SK-N-SH treated with all-trans-retinoic acid at 6 μM for 48 hours (cell line): Measurements from ENCODE around the gene NXPH2.

ENCODE experiments used
- ATAC-seq: fragments of 200-7000 bp; cut with Tn5 transposase; 3 replicates; pipeline ENCODE4 v1.9.1; 2020; ENCODE audit warnings: mild to moderate bottlenecking, moderate library complexity
- ARNTL ChIP-seq: fragments of 450-650 bp; formaldehyde crosslinking; IDR thresholded peaks from 2 replicates; pipeline ENCODE4 v1.5.0; 2020; ENCODE audit warnings: low read depth, mild to moderate bottlenecking, moderate library complexity, borderline replicate concordance
- BACH2 ChIP-seq: fragments of 250-450 bp; sonication (Bioruptor Pico); IDR thresholded peaks from 2 replicates; pipeline ENCODE4 v1.9.0; 2021; ENCODE audit warnings: mild to moderate bottlenecking, borderline replicate concordance
- CSDC2 ChIP-seq: fragments of 250-450 bp; sonication (Bioruptor Pico); IDR thresholded peaks from 2 replicates; pipeline ENCODE4 v1.5.0; 2020; ENCODE audit warnings: mild to moderate bottlenecking, moderate library complexity
- ESRRG ChIP-seq: fragments of 250-450 bp; sonication (Bioruptor Pico); IDR thresholded peaks from 2 replicates; pipeline ENCODE4 v1.6.1; 2021; ENCODE audit warnings: mild to moderate bottlenecking
- GLIS3 ChIP-seq: fragments of 250-450 bp; sonication (Bioruptor Pico); IDR thresholded peaks from 2 replicates; pipeline ENCODE4 v1.5.0; 2020; ENCODE audit warnings: mild to moderate bottlenecking, moderate library complexity
- OSR1 ChIP-seq: fragments of 250-450 bp; sonication (Bioruptor Pico); IDR thresholded peaks from 2 replicates; pipeline ENCODE4 v1.8.0; 2022; ENCODE audit warnings: moderate library complexity, mild to moderate bottlenecking, inconsistent platforms
- PPARA ChIP-seq: fragments of 250-450 bp; sonication (Bioruptor Pico); IDR thresholded peaks from 2 replicates; pipeline ENCODE4 v1.5.0; 2020; ENCODE audit warnings: mild to moderate bottlenecking, borderline replicate concordance
- RARB ChIP-seq: fragments of 250-450 bp; sonication (Bioruptor Pico); IDR thresholded peaks from 2 replicates; pipeline ENCODE4 v1.8.0; 2021; ENCODE audit warnings: mild to moderate bottlenecking, moderate library complexity
- TCF4 ChIP-seq: fragments of 250-450 bp; sonication (Bioruptor Pico); IDR thresholded peaks from 2 replicates; pipeline ENCODE4 v1.8.0; 2021; ENCODE audit warnings: mild to moderate bottlenecking, moderate library complexity, borderline replicate concordance
- ZC3H10 ChIP-seq: fragments of 250-450 bp; sonication (Bioruptor Pico); IDR thresholded peaks from 2 replicates; pipeline ENCODE4 v1.5.1; 2021; ENCODE audit warnings: mild to moderate bottlenecking, moderate library complexity
- ZFP3 ChIP-seq: fragments of 250-450 bp; sonication (Bioruptor Pico); IDR thresholded peaks from 2 replicates; pipeline ENCODE4 v1.5.0; 2020; ENCODE audit warnings: mild to moderate bottlenecking, moderate library complexity
- ZFP30 ChIP-seq: fragments of 450-650 bp; formaldehyde crosslinking; IDR thresholded peaks from 2 replicates; pipeline ENCODE4 v1.5.0; 2022; ENCODE audit warnings: mild to moderate bottlenecking, moderate library complexity
- ZNF565 ChIP-seq: fragments of 450-650 bp; formaldehyde crosslinking; conservative IDR thresholded peaks from 2 replicates; pipeline ENCODE4 v1.5.0; 2020; ENCODE audit warnings: low read depth, mild to moderate bottlenecking, moderate library complexity
- ZNF70 ChIP-seq: fragments of 450-650 bp; formaldehyde crosslinking; IDR thresholded peaks from 2 replicates; pipeline ENCODE4 v1.5.0; 2020; ENCODE audit warnings: mild to moderate bottlenecking, moderate library complexity
- ZNF8 ChIP-seq: fragments of 450-650 bp; formaldehyde crosslinking; IDR thresholded peaks from 2 replicates; pipeline ENCODE4 v1.5.0; 2020; ENCODE audit warnings: mild to moderate bottlenecking, moderate library complexity
- TF ChIP-seq, protein P1 (sequence below): fragments of 250-450 bp; sonication (Bioruptor Pico); IDR thresholded peaks from 2 replicates; pipeline ENCODE4 v1.8.0; 2021; ENCODE audit warnings: low read depth, mild to moderate bottlenecking, moderate library complexity, borderline replicate concordance
- TF ChIP-seq, protein P2 (sequence below): fragments of 250-450 bp; sonication (Bioruptor Pico); IDR thresholded peaks from 2 replicates; pipeline ENCODE4 v1.5.1; 2021; ENCODE audit warnings: mild to moderate bottlenecking, moderate library complexity
- TF ChIP-seq, protein P3 (sequence below): fragments of 250-450 bp; sonication (Bioruptor Pico); IDR thresholded peaks from 2 replicates; pipeline ENCODE4 v1.5.1; 2020; ENCODE audit warnings: low read depth, mild to moderate bottlenecking, moderate library complexity
- TF ChIP-seq, protein P4 (sequence below): fragments of 250-450 bp; sonication (Bioruptor Pico); IDR thresholded peaks from 2 replicates; pipeline ENCODE4 v1.5.0; 2020; ENCODE audit warnings: mild to moderate bottlenecking, moderate library complexity
- TF ChIP-seq, protein P5 (sequence below): fragments of 250-450 bp; sonication (Bioruptor Pico); IDR thresholded peaks from 2 replicates; pipeline ENCODE4 v1.8.0; 2020; ENCODE audit warnings: mild to moderate bottlenecking, moderate library complexity, borderline replicate concordance

Gene NXPH2

DNA sequence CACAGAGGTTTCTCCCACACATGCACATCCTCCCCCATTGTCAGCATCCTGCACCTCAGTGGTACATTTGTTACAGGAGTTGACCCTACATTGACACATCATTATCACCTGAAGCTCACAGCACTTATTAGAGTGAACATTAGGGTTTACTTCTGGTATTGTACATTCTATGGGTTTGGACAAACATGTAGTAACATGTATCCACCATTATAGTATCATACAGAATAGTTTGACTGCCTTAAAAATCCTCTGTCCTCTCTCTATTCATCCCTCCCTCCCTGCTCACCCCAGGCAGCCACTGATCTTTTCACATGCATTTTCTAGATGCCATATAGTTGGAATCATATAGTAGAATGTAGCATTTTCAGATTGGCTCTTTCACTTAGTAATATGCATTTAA is 53.5 kb downstream of the NXPH2 start:
- TF ChIP-seq, protein P1, sequence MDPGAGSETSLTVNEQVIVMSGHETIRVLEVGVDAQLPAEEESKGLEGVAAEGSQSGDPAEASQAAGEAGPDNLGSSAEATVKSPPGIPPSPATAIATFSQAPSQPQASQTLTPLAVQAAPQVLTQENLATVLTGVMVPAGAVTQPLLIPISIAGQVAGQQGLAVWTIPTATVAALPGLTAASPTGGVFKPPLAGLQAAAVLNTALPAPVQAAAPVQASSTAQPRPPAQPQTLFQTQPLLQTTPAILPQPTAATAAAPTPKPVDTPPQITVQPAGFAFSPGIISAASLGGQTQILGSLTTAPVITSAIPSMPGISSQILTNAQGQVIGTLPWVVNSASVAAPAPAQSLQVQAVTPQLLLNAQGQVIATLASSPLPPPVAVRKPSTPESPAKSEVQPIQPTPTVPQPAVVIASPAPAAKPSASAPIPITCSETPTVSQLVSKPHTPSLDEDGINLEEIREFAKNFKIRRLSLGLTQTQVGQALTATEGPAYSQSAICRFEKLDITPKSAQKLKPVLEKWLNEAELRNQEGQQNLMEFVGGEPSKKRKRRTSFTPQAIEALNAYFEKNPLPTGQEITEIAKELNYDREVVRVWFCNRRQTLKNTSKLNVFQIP (CRISPR knock-in tag), result no peak
- TF ChIP-seq, protein P2, sequence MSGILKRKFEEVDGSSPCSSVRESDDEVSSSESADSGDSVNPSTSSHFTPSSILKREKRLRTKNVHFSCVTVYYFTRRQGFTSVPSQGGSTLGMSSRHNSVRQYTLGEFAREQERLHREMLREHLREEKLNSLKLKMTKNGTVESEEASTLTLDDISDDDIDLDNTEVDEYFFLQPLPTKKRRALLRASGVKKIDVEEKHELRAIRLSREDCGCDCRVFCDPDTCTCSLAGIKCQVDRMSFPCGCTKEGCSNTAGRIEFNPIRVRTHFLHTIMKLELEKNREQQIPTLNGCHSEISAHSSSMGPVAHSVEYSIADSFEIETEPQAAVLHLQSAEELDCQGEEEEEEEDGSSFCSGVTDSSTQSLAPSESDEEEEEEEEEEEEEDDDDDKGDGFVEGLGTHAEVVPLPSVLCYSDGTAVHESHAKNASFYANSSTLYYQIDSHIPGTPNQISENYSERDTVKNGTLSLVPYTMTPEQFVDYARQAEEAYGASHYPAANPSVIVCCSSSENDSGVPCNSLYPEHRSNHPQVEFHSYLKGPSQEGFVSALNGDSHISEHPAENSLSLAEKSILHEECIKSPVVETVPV (CRISPR knock-in tag), result no peak
- TF ChIP-seq BACH2, result no peak
- TF ChIP-seq RARB (CRISPR knock-in tag), result no peak
- TF ChIP-seq ZFP30 (CRISPR knock-in tag), result no peak
- no peak for TF ChIP-seq OSR1 (CRISPR knock-in tag)
- no peak for TF ChIP-seq CSDC2
- TF ChIP-seq ZNF565 (CRISPR knock-in tag), result no peak
- no peak for ATAC-seq

DNA sequence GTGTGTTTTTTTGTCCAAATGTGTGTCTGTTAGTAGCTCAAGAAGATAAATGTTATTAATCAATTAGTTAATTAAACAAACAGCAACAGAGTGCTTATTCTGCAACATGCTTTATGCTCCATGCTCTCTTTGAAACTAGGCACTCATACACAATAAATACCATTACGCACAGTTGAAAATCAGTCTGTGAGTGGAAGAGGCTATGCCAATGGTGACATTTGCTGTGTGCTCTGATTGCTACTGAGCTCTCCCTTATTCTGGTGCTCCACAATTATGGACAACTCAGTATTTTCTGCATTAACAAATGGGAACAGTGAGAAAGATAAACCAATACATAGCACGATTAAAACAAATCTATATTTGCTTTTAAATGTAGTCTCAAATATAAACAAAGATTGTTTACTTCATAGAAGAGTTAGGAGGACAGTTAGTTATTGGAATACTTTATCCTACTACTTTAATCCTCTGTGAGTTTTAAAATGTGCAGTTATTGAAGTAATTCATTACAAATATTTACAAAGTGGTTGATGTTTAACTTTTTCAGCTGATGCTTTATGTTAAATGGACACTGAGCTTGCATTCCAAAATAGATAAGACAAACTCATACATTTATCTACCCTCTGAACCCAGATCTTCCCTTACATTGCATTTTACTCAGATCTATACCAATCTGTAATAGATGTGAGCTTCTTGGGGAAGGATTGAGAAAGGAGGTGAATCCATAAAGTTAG is 55.3 kb downstream of the NXPH2 start:
- TF ChIP-seq RARB (CRISPR knock-in tag), result no peak
- no peak for TF ChIP-seq ESRRG
- TF ChIP-seq, protein P3, sequence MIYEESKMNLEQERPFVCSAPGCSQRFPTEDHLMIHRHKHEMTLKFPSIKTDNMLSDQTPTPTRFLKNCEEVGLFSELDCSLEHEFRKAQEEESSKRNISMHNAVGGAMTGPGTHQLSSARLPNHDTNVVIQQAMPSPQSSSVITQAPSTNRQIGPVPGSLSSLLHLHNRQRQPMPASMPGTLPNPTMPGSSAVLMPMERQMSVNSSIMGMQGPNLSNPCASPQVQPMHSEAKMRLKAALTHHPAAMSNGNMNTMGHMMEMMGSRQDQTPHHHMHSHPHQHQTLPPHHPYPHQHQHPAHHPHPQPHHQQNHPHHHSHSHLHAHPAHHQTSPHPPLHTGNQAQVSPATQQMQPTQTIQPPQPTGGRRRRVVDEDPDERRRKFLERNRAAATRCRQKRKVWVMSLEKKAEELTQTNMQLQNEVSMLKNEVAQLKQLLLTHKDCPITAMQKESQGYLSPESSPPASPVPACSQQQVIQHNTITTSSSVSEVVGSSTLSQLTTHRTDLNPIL, result no peak
- no peak for TF ChIP-seq TCF4 (CRISPR knock-in tag)
- no peak for TF ChIP-seq PPARA (CRISPR knock-in tag)
- TF ChIP-seq, protein P2 (CRISPR knock-in tag), result no peak
- TF ChIP-seq ZNF8 (CRISPR knock-in tag), result no peak
- TF ChIP-seq ZC3H10 (CRISPR knock-in tag), result no peak
- TF ChIP-seq ZFP3 (CRISPR knock-in tag), result no peak
- no peak for ATAC-seq

DNA sequence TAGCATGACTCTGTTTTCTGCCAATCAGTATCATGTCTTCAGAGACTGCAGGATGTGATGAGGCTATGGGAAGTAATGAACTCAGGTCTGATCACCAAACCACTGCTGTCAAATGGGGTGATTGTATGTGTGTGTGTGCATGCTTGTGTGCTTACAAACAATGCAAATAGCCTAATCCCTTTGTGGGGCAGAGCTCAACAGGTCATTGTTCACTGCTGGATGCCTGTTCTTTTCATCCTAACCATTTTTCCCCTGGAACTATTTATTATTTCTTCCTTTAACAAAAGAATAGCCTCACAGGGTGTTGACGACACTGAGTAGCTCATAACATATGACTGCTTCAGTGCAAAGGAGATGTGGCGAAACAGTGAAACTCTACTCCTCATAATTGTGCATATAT is 55.9 kb downstream of the NXPH2 start:
- no peak for ATAC-seq
- TF ChIP-seq ZNF70 (CRISPR knock-in tag), result no peak
- no peak for TF ChIP-seq ESRRG
- no peak for TF ChIP-seq CSDC2
- TF ChIP-seq, protein P3, result no peak
- TF ChIP-seq ZNF8 (CRISPR knock-in tag), result no peak
- TF ChIP-seq, protein P1 (CRISPR knock-in tag), result no peak
- TF ChIP-seq, protein P4, sequence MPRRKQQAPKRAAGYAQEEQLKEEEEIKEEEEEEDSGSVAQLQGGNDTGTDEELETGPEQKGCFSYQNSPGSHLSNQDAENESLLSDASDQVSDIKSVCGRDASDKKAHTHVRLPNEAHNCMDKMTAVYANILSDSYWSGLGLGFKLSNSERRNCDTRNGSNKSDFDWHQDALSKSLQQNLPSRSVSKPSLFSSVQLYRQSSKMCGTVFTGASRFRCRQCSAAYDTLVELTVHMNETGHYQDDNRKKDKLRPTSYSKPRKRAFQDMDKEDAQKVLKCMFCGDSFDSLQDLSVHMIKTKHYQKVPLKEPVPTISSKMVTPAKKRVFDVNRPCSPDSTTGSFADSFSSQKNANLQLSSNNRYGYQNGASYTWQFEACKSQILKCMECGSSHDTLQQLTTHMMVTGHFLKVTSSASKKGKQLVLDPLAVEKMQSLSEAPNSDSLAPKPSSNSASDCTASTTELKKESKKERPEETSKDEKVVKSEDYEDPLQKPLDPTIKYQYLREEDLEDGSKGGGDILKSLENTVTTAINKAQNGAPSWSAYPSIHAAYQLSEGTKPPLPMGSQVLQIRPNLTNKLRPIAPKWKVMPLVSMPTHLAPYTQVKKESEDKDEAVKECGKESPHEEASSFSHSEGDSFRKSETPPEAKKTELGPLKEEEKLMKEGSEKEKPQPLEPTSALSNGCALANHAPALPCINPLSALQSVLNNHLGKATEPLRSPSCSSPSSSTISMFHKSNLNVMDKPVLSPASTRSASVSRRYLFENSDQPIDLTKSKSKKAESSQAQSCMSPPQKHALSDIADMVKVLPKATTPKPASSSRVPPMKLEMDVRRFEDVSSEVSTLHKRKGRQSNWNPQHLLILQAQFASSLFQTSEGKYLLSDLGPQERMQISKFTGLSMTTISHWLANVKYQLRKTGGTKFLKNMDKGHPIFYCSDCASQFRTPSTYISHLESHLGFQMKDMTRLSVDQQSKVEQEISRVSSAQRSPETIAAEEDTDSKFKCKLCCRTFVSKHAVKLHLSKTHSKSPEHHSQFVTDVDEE (CRISPR knock-in tag), result no peak
- no peak for TF ChIP-seq OSR1 (CRISPR knock-in tag)
- no peak for TF ChIP-seq ZFP30 (CRISPR knock-in tag)
- TF ChIP-seq, protein P2 (CRISPR knock-in tag), result no peak
- no peak for TF ChIP-seq BACH2
- no peak for TF ChIP-seq RARB (CRISPR knock-in tag)
- no peak for TF ChIP-seq ARNTL
- no peak for TF ChIP-seq ZNF565 (CRISPR knock-in tag)
- TF ChIP-seq, protein P5, sequence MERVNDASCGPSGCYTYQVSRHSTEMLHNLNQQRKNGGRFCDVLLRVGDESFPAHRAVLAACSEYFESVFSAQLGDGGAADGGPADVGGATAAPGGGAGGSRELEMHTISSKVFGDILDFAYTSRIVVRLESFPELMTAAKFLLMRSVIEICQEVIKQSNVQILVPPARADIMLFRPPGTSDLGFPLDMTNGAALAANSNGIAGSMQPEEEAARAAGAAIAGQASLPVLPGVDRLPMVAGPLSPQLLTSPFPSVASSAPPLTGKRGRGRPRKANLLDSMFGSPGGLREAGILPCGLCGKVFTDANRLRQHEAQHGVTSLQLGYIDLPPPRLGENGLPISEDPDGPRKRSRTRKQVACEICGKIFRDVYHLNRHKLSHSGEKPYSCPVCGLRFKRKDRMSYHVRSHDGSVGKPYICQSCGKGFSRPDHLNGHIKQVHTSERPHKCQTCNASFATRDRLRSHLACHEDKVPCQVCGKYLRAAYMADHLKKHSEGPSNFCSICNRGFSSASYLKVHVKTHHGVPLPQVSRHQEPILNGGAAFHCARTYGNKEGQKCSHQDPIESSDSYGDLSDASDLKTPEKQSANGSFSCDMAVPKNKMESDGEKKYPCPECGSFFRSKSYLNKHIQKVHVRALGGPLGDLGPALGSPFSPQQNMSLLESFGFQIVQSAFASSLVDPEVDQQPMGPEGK (CRISPR knock-in tag), result no peak
- TF ChIP-seq ZFP3 (CRISPR knock-in tag), result no peak
- no peak for TF ChIP-seq GLIS3 (CRISPR knock-in tag)
